ENCODE results near the gene ACAD8.

DNA sequence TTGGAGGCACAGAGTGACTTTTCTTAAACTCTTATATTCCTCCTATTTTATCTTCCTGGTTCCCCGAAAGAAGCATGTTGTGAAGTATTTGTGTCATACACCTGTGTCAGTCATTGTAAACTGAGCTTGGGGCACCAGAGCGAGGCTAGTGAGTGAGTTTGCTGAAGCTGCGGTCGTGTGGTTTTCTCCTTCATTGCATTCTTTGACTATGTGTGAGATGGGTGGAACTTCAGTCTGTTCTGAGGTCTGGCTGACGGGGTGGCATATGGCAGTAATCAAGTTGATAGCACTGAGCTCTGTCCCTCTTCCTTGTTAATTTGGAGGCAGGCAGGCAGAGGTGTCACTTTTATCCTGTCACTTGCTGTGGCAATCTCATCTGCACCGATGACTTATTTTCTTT is 24.7 kb upstream of the ACAD8 start:
- TF ChIP-seq EZH2 (optimal IDR thresholded peaks at IDR 0.05; ENCODE audit: low read depth, low read length) (no peak), EZH2phosphoT487 (IDR thresholded peaks at IDR 0.05; ENCODE audit: low read length) (no peak)
- TF ChIP-seq, protein P1, sequence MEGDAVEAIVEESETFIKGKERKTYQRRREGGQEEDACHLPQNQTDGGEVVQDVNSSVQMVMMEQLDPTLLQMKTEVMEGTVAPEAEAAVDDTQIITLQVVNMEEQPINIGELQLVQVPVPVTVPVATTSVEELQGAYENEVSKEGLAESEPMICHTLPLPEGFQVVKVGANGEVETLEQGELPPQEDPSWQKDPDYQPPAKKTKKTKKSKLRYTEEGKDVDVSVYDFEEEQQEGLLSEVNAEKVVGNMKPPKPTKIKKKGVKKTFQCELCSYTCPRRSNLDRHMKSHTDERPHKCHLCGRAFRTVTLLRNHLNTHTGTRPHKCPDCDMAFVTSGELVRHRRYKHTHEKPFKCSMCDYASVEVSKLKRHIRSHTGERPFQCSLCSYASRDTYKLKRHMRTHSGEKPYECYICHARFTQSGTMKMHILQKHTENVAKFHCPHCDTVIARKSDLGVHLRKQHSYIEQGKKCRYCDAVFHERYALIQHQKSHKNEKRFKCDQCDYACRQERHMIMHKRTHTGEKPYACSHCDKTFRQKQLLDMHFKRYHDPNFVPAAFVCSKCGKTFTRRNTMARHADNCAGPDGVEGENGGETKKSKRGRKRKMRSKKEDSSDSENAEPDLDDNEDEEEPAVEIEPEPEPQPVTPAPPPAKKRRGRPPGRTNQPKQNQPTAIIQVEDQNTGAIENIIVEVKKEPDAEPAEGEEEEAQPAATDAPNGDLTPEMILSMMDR (IDR thresholded peaks at IDR 0.05; ENCODE audit: low read length): no peak

Data from MM.1S (cell line).